Measurements from ENCODE around the gene GNAL.
"Not testable (repeated sequence)": the region's sequence is repeated elsewhere in the genome, so short reads cannot be mapped to it uniquely, and the experiment has no call there.

The GNAL gene

GRCh38 chr18:11669271-11669947 lies 19.7 kb upstream of the GNAL start:
- no peak for DNase-seq (ENCODE audit: low read depth)

- DNase-seq (ENCODE audit: low read depth): no peak
Observed at GRCh38 chr18:11669948-11670275, 19.2 kb upstream of the GNAL start.

- no peak for DNase-seq (ENCODE audit: low read depth)
Observed at GRCh38 chr18:11671156-11671555, 17.9 kb upstream of the GNAL start.

- DNase-seq (ENCODE audit: low read depth): no peak
Observed at GRCh38 chr18:11672198-11672597, 16.9 kb upstream of the GNAL start.

GRCh38 chr18:11672846-11673454 lies 16.1 kb upstream of the GNAL start:
- no peak for DNase-seq (ENCODE audit: low read depth)

GRCh38 chr18:11673560-11673959 lies 15.5 kb upstream of the GNAL start:
- no peak for DNase-seq (ENCODE audit: low read depth)

GRCh38 chr18:11674119-11674518 lies 14.9 kb upstream of the GNAL start:
- no peak for DNase-seq (ENCODE audit: low read depth)

GRCh38 chr18:11676386-11676785 lies 12.7 kb upstream of the GNAL start:
- DNase-seq (ENCODE audit: low read depth): no peak

- DNase-seq (ENCODE audit: low read depth): no peak
Observed at GRCh38 chr18:11676867-11677266, 12.2 kb upstream of the GNAL start.

GRCh38 chr18:11678211-11678610 lies 10.9 kb upstream of the GNAL start:
- no peak for DNase-seq (ENCODE audit: low read depth)

- peak; percentile 26 for DNase-seq (ENCODE audit: low read depth)
Observed at GRCh38 chr18:11689669-11690565, 853 bp downstream of the GNAL start.

GRCh38 chr18:11690660-11691059 lies 1.6 kb downstream of the GNAL start:
- not testable (repeated sequence) for DNase-seq (ENCODE audit: low read depth)

- DNase-seq (ENCODE audit: low read depth): no peak
Observed at GRCh38 chr18:11695736-11696135, 6.7 kb downstream of the GNAL start.

- DNase-seq (ENCODE audit: low read depth): no peak
Observed at GRCh38 chr18:11696451-11696850, 7.4 kb downstream of the GNAL start.

- DNase-seq (ENCODE audit: low read depth): no peak
Observed at GRCh38 chr18:11700876-11701275, 11.8 kb downstream of the GNAL start.

- no peak for DNase-seq (ENCODE audit: low read depth)
Observed at GRCh38 chr18:11710578-11710977, 21.5 kb downstream of the GNAL start.

GRCh38 chr18:11713756-11714155 lies 24.7 kb downstream of the GNAL start:
- no peak for DNase-seq (ENCODE audit: low read depth)

- no peak for DNase-seq (ENCODE audit: low read depth)
Observed at GRCh38 chr18:11714244-11714918, 25.3 kb downstream of the GNAL start.

GRCh38 chr18:11716767-11717315 lies 27.8 kb downstream of the GNAL start:
- not testable (repeated sequence) for DNase-seq (ENCODE audit: low read depth)

- no peak for DNase-seq (ENCODE audit: low read depth)
Observed at GRCh38 chr18:11719050-11719449, 30.0 kb downstream of the GNAL start.

- no peak for DNase-seq (ENCODE audit: low read depth)
Observed at GRCh38 chr18:11719621-11720020, 30.6 kb downstream of the GNAL start.

- no peak for DNase-seq (ENCODE audit: low read depth)
Observed at GRCh38 chr18:11721720-11722119, 32.7 kb downstream of the GNAL start.

All from ELR (cell line).